Activated CD8-positive, alpha-beta T cell treated with anti-CD3 and anti-CD28 coated beads for 36 hours (primary cell): Measurements from ENCODE around the gene PSKH1. TPM values are rescaled to one million over a fixed set of nuclear protein-coding genes. Genes with fewer than 3 reads are reported as not detected.

ENCODE experiments used
- ATAC-seq: fragments of 200-7000 bp; cut with Tn5 transposase; one replicate; pipeline ENCODE4 v1.10.0; 2021; ENCODE audit warnings: mild to moderate bottlenecking, moderate library complexity
- CTCF ChIA-PET: fragments of 350-600 bp; sonication (Branson Sonifier 250); formaldehyde crosslinking; loops from one replicate; lab custom pipeline; 2021; ENCODE audit warnings: antibody characterized with exemption; lab: Charles Lee
- POLR2A ChIA-PET: fragments of 350-600 bp; sonication (Branson Sonifier 250); formaldehyde crosslinking; loops from one replicate; lab custom pipeline; 2021; ENCODE audit warnings: antibody characterized with exemption; lab: Charles Lee
- DNase-seq: peaks from one replicate; pipeline ENCODE4 v3.0.0-alpha.2; 2020
- H3K27ac Mint-ChIP-seq: one replicate; pipeline ENCODE4 v1.8.0; 2021; ENCODE audit warnings: mild to moderate bottlenecking, mixed read lengths
- H3K27me3 Mint-ChIP-seq: one replicate; pipeline ENCODE4 v1.8.0; 2021; ENCODE audit warnings: mixed read lengths
- H3K36me3 Mint-ChIP-seq: one replicate; pipeline ENCODE4 v1.8.0; 2021; ENCODE audit warnings: low read depth, mixed read lengths
- H3K4me1 Mint-ChIP-seq: one replicate; pipeline ENCODE4 v1.8.0; 2021; ENCODE audit warnings: low read depth, mixed read lengths
- H3K4me3 Mint-ChIP-seq: one replicate; pipeline ENCODE4 v1.8.0; 2021; ENCODE audit warnings: mild to moderate bottlenecking, moderate library complexity, mixed read lengths
- H3K9me3 Mint-ChIP-seq: one replicate; pipeline ENCODE4 v1.8.0; 2021; ENCODE audit warnings: mixed read lengths
- intact Hi-C: fragments of 100-400 bp; cut with micrococcal nuclease; formaldehyde crosslinking; loops from one replicate; pipeline ENCODE4 v1.10.0; 2022
- total RNA-seq, 2 experiments: library from RNA; stranded (reverse); gene quantifications; one replicate each; pipeline ENCODE4 v1.2.3, GENCODE V29; 2021
- TF ChIP-seq, protein P1 (sequence below): fragments of 200-600 bp; IDR thresholded peaks from one replicate; pipeline ENCODE4 v1.8.0; 2022; ENCODE audit warnings: antibody characterized with exemption, mild to moderate bottlenecking

The PSKH1 gene
- total RNA-seq, 2 experiments from 2014 or later, result 8.4 to 8.5 TPM

DNA sequence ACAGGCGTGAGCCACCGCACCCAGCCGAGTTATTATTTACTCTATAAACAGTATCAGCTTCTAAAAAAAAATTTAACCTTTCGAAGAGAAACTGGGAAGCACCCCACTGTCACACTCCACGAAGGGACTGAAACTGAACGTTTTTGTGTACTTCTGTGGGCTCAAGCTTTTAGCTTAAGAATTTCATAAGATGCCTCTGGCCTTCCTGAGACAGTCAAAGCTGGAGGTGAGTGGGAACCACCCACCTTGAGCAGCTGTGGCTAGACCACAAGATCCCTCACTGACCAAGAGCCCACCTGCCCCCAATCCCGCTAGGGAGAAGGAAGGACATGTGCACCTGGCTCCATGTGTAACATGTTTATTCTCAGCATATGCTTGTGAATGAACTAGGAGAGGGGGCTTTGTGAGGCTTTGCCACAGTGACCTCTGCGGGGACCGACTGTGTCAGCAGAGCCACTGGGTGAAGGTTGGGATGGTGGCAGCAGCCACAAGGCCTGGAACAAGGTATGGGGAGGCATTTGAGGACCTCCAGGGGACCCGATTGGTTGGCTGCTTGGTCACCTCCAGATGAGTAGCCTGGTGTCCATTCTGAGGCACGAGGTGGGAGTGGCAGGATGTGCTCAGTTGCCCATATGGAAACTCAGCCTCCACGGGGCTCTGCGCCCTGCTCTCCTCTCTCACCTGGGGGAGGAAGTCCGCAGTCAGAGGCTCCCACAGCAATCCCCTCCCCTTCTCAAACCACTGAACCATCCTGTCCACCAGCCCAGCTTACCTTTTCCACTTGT is 82.5 kb downstream of the PSKH1 start:
- H3K27ac Mint-ChIP-seq, result no peak overlapping the region
- intact Hi-C loops, result no loop called here
- H3K4me1 Mint-ChIP-seq, result no peaks in the 10 kb centered on the region
- H3K9me3 Mint-ChIP-seq, result no peaks in the 10 kb centered on the region
- ATAC-seq (no peak), DNase-seq (no peak)
- H3K36me3 Mint-ChIP-seq, result no peaks in the 10 kb centered on the region
- ChIA-PET CTCF (no interaction called here), POLR2A (no interaction called here)
- H3K27me3 Mint-ChIP-seq, result no peaks in the 10 kb centered on the region
- TF ChIP-seq, protein P1, sequence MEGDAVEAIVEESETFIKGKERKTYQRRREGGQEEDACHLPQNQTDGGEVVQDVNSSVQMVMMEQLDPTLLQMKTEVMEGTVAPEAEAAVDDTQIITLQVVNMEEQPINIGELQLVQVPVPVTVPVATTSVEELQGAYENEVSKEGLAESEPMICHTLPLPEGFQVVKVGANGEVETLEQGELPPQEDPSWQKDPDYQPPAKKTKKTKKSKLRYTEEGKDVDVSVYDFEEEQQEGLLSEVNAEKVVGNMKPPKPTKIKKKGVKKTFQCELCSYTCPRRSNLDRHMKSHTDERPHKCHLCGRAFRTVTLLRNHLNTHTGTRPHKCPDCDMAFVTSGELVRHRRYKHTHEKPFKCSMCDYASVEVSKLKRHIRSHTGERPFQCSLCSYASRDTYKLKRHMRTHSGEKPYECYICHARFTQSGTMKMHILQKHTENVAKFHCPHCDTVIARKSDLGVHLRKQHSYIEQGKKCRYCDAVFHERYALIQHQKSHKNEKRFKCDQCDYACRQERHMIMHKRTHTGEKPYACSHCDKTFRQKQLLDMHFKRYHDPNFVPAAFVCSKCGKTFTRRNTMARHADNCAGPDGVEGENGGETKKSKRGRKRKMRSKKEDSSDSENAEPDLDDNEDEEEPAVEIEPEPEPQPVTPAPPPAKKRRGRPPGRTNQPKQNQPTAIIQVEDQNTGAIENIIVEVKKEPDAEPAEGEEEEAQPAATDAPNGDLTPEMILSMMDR, result no peak
- H3K4me3 Mint-ChIP-seq, result no peak overlapping the region

DNA sequence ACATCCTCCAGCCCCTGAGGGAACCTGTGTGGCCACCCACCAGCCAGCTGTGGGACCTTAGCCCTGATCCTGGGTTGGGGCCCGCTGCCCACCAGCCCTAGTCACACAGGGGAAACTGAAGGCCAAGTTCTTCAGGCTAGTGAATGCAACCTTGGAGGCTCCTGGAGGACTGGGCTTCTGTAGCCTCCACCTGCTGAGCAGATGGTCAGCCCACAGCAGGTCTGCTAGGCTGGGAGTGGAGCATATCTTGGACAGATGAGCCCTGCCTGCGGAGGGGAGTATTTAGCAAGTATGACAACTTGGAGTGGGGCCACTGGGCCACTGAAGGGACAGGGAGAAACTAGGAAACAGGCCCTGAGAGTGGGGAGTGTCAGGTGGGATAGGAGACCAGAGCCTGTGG is 83.2 kb downstream of the PSKH1 start:
- TF ChIP-seq, protein P1, result no peak
- Mint-ChIP-seq H3K27ac (no peak overlapping the region), H3K36me3 (no peaks in the 10 kb centered on the region), H3K4me3 (no peak overlapping the region), H3K4me1 (no peaks in the 10 kb centered on the region), H3K9me3 (no peaks in the 10 kb centered on the region), H3K27me3 (no peaks in the 10 kb centered on the region)
- ChIA-PET POLR2A (no interaction called here), CTCF (no interaction called here)
- DNase-seq, result no peak
- ATAC-seq, result no peak
- intact Hi-C loops, result no loop called here

DNA sequence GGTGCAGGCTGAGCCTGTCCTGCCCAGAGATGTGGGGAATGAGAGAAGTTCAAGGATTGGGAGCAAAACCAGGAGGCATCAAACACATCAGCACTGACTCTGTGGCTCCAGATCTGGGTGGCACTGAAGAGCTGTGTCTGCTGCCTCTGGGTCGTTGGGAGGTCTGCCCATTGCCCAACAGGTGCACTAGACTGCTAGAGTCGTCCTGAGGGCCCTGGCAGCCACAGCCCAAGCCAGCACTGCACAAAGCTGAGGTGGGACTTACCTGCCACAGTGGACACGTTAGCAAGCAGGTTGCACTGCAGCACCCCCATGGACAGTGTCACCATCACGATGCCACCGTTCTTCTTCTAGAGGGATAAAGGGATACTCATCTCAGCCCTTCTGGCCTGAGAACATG is 84.0 kb downstream of the PSKH1 start:
- Mint-ChIP-seq H3K4me1 (no peaks in the 10 kb centered on the region), H3K4me3 (no peak overlapping the region), H3K27ac (no peak overlapping the region), H3K27me3 (no peaks in the 10 kb centered on the region), H3K9me3 (no peaks in the 10 kb centered on the region), H3K36me3 (no peaks in the 10 kb centered on the region)
- ATAC-seq (no peak), DNase-seq (no peak)
- intact Hi-C loops, result no loop called here
- CTCF ChIA-PET, result no interaction called here
- POLR2A ChIA-PET, result interaction anchor here (0.7 to 1.1 kb wide), 2 partner anchors 12 to 45 kb away, joined by 3 to 4 read pairs; no protein-coding TSS in a partner anchor
- TF ChIP-seq, protein P1, result no peak

DNA sequence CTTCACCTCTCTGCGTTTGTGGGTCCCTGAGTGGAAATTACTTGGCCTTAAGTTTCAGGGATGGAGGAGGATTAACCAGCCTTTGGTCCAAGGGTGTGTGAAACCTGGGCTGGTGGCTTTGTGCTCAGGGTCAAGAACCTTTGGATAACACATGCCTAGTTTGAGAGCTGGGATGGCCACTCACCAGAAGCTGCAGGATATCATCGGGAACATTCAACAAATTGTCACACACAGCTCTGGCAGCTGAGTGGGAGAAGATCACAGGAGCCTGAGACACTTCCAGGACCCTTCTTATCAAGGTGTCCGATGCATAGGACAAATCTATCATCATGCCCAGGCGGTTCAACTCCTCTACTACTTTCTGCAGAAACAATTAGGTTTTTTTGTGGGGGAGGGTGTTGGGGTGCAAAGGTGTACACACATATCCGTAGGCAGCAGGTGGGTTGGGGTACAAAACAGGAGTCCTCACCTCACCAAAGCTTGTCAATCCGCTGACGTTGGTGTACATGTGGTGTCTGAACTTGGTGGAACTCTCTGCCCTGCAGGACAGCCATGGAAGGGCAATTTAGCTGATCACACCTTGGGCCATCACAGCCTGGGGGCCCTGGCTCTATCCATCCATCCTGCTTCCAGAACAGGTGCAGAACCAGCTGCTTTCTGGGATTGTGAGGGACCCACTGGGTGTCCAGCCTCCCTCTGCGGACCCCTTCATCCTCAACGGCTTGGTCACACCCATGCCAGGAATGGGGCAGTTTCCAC is 84.6 kb downstream of the PSKH1 start:
- ATAC-seq (no peak), DNase-seq (no peak)
- H3K27me3 Mint-ChIP-seq, result no peaks in the 10 kb centered on the region
- H3K36me3 Mint-ChIP-seq, result no peaks in the 10 kb centered on the region
- CTCF ChIA-PET, result interaction anchor here (0.9 to 1.1 kb wide), 3 partner anchors 12 to 139 kb away, joined by 3 to 4 read pairs (median 3); no protein-coding TSS in a partner anchor
- TF ChIP-seq, protein P1, result no peak
- POLR2A ChIA-PET, result interaction anchor here (0.7 to 1.1 kb wide), 3 partner anchors 10 to 45 kb away, joined by 3 to 4 read pairs (median 3); no protein-coding TSS in a partner anchor
- H3K4me1 Mint-ChIP-seq, result peaks cover under 1% of the 10 kb centered on the region
- no peak overlapping the region for H3K4me3 Mint-ChIP-seq
- H3K9me3 Mint-ChIP-seq, result no peaks in the 10 kb centered on the region
- intact Hi-C loops, result no loop called here
- H3K27ac Mint-ChIP-seq, result no peak overlapping the region

Other genes with a start within 250 kb of the PSKH1 start
- gene CARMIL2, start 248.1 kb upstream of the PSKH1 start, total RNA-seq, result 100 to 1,000 TPM; 151 to 155 TPM
- gene ACD, start 233.0 kb upstream of the PSKH1 start, total RNA-seq, result 10 to 100 TPM; 50.8 to 53.7 TPM
- 1 to 10 TPM; 6.3 to 7.2 TPM for gene PARD6A, start 232.3 kb upstream of the PSKH1 start, total RNA-seq
- 1 to 10 TPM; 8.4 to 8.9 TPM for gene ENKD1, start 226.5 kb upstream of the PSKH1 start, total RNA-seq
- gene C16orf86, start 226.4 kb upstream of the PSKH1 start, total RNA-seq, result 1 to 10 TPM; 2.8 to 4.7 TPM
- 10 to 100 TPM; 11.6 to 14.1 TPM for gene GFOD2, start 173.9 kb upstream of the PSKH1 start, total RNA-seq
- 10 to 100 TPM; 15.9 to 18.9 TPM for gene RANBP10, start 86.7 kb upstream of the PSKH1 start, total RNA-seq
- under 1 TPM; 0.40 to 0.47 TPM for gene TSNAXIP1, start 86.4 kb upstream of the PSKH1 start, total RNA-seq
- 10 to 100 TPM; 40.6 to 40.7 TPM for gene THAP11, start 50.9 kb upstream of the PSKH1 start, total RNA-seq
- gene NUTF2, start 46.3 kb upstream of the PSKH1 start, total RNA-seq, result 100 to 1,000 TPM; 152 to 157 TPM
- 10 to 100 TPM; 40.4 to 42.2 TPM for gene CENPT, start 45.6 kb upstream of the PSKH1 start, total RNA-seq
- gene EDC4, start 20.2 kb upstream of the PSKH1 start, total RNA-seq, result 10 to 100 TPM; 78.7 to 90.9 TPM
- under 1 TPM in 1 of 2 experiments, not detected in 1; 0.83 TPM for gene NRN1L, start 8.4 kb upstream of the PSKH1 start, total RNA-seq
- 1 to 10 TPM; 3.8 to 3.9 TPM for gene CTRL, start 38.6 kb downstream of the PSKH1 start, total RNA-seq
- gene PSMB10, start 43.6 kb downstream of the PSKH1 start, total RNA-seq, result 100 to 1,000 TPM; 205 to 206 TPM
- 10 to 100 TPM; 10.6 to 14.3 TPM for gene LCAT, start 50.9 kb downstream of the PSKH1 start, total RNA-seq
- gene SLC12A4, start 75.4 kb downstream of the PSKH1 start, total RNA-seq, result 10 to 100 TPM; 32.5 to 38.0 TPM
- under 1 TPM; 0.16 to 0.25 TPM for gene DPEP3, start 87.2 kb downstream of the PSKH1 start, total RNA-seq
- 1 to 10 TPM; 2.9 TPM for gene DPEP2, start 106.2 kb downstream of the PSKH1 start, total RNA-seq
- not detected for gene DPEP2NB, start 122.7 kb downstream of the PSKH1 start, total RNA-seq
- 10 to 100 TPM; 16.6 to 17.3 TPM for gene DDX28, start 130.0 kb downstream of the PSKH1 start, total RNA-seq
- gene DUS2, start 130.0 kb downstream of the PSKH1 start, total RNA-seq, result 10 to 100 TPM; 34.2 to 35.1 TPM
- gene NFATC3, start 192.1 kb downstream of the PSKH1 start, total RNA-seq, result 100 to 1,000 TPM; 102 to 104 TPM